ENCODE results near the gene BRPF3. TPM values are rescaled to one million over a fixed set of nuclear protein-coding genes. Genes with fewer than 3 reads are reported as not detected.

BRPF3 gene
- total RNA-seq, 3 donors from 2014 or later = 74.8 to 84.6 (median 75.9) TPM

- no peaks in the 10 kb centered on the region for H3K36me3 ChIP-seq (ENCODE audit: low read depth)
- H3K4me1 ChIP-seq (ENCODE audit: low read depth) = peaks cover 10% of the 10 kb centered on the region
- ATAC-seq (peak; percentile 43), DNase-seq (no peak)
- H3K4me3 ChIP-seq = no peak overlapping the region
- H3K9me3 ChIP-seq = no peaks in the 10 kb centered on the region
- intact Hi-C loops (cut with DNase I, micrococcal nuclease) = no loop called here
- TF ChIP-seq, protein P1, sequence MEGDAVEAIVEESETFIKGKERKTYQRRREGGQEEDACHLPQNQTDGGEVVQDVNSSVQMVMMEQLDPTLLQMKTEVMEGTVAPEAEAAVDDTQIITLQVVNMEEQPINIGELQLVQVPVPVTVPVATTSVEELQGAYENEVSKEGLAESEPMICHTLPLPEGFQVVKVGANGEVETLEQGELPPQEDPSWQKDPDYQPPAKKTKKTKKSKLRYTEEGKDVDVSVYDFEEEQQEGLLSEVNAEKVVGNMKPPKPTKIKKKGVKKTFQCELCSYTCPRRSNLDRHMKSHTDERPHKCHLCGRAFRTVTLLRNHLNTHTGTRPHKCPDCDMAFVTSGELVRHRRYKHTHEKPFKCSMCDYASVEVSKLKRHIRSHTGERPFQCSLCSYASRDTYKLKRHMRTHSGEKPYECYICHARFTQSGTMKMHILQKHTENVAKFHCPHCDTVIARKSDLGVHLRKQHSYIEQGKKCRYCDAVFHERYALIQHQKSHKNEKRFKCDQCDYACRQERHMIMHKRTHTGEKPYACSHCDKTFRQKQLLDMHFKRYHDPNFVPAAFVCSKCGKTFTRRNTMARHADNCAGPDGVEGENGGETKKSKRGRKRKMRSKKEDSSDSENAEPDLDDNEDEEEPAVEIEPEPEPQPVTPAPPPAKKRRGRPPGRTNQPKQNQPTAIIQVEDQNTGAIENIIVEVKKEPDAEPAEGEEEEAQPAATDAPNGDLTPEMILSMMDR (IDR thresholded peaks at IDR 0.05) = no peak
Measured at GRCh38 chr6:36195471-36196112, 952 bp upstream of the BRPF3 start.

- Histone ChIP-seq H3K9me3 (no peaks in the 10 kb centered on the region), H3K36me3 (ENCODE audit: low read depth) (peaks cover 3% of the 10 kb centered on the region), H3K4me3 (peak overlapping the region; percentile 53), H3K4me1 (ENCODE audit: low read depth) (peaks cover 10% of the 10 kb centered on the region)
- TF ChIP-seq, protein P1 (IDR thresholded peaks at IDR 0.05) = no peak
- ATAC-seq (peak; percentile 93), DNase-seq (peak; percentile 99 to 100 (median 100))
- intact Hi-C loops (cut with DNase I, micrococcal nuclease) = no loop called here
Measured at GRCh38 chr6:36196880-36197548, 470 bp downstream of the BRPF3 start.

DNA sequence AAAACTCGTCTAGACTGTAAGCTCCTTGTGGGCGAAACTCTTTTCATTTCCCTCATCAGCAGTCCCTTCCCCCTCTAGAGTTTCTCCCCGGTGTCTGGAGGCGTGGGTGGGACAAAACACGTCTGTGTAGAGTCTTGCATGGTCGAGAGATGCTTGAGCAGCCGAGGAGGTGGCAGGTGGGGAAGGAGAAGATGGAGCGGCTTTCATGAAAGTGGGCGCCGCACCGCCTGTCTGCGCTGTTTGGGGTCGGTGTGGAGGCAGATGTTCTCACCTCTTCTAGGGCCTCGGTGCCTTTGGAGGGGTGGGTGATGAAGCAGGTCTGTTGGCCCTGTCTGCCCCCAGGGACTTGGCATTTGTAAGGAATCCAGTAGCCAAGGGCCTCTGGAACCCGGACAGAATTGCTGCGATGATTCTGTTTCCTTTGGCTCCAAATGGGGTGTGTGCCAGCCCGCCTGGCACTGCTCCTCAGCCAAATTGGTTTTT, 1.2 kb downstream of the BRPF3 start:
- H3K9me3 ChIP-seq = no peaks in the 10 kb centered on the region
- peak in 1 of 3 donors; percentile 44 for DNase-seq
- intact Hi-C loops (cut with DNase I, micrococcal nuclease) = no loop called here

GRCh38 chr6:36198986-36199385, 2.4 kb downstream of the BRPF3 start:
- peaks cover 19% of the 10 kb centered on the region for H3K4me1 ChIP-seq (ENCODE audit: low read depth)
- no peak overlapping the region for H3K4me3 ChIP-seq
- no peak for DNase-seq
- H3K36me3 ChIP-seq (ENCODE audit: low read depth) = peaks cover 3% of the 10 kb centered on the region
- ATAC-seq = no peak
- intact Hi-C loops (cut with DNase I, micrococcal nuclease) = no loop called here
- H3K9me3 ChIP-seq = no peaks in the 10 kb centered on the region
- TF ChIP-seq, protein P1 (IDR thresholded peaks at IDR 0.05) = no peak

More for the DNA sequence above, 1.2 kb downstream of the BRPF3 start:
- no peak overlapping the region for H3K4me3 ChIP-seq
- H3K36me3 ChIP-seq (ENCODE audit: low read depth) = peaks cover 3% of the 10 kb centered on the region
- no peak for ATAC-seq
- TF ChIP-seq, protein P1 (IDR thresholded peaks at IDR 0.05) = no peak
- H3K4me1 ChIP-seq (ENCODE audit: low read depth) = peaks cover 10% of the 10 kb centered on the region

- no peak overlapping the region for H3K4me3 ChIP-seq
- no peaks in the 10 kb centered on the region for H3K9me3 ChIP-seq
- TF ChIP-seq, protein P1 (IDR thresholded peaks at IDR 0.05) = no peak
- ATAC-seq (no peak), DNase-seq (no peak)
- peaks cover 20% of the 10 kb centered on the region for H3K4me1 ChIP-seq (ENCODE audit: low read depth)
- peaks cover 3% of the 10 kb centered on the region for H3K36me3 ChIP-seq (ENCODE audit: low read depth)
- intact Hi-C loops (cut with DNase I, micrococcal nuclease) = no loop called here
Measured at GRCh38 chr6:36200154-36200891, 3.8 kb downstream of the BRPF3 start.

Data from mucosa of descending colon (tissue), 3 donors.